Activated CD4-positive, alpha-beta T cell treated with anti-CD3 and anti-CD28 coated beads for 36 hours (primary cell): ENCODE data around the gene CRTC3. TPM values are rescaled to one million over a fixed set of nuclear protein-coding genes. Genes with fewer than 3 reads are reported as not detected.
"Not testable (repeated sequence)": the region's sequence is repeated elsewhere in the genome, so short reads cannot be mapped to it uniquely, and the experiment has no call there.

Source experiments
- ATAC-seq: fragments of 200-7000 bp; cut with Tn5 transposase; one replicate; pipeline ENCODE4 v1.10.0; 2021; ENCODE audit warnings: mild to moderate bottlenecking, moderate library complexity
- CTCF ChIA-PET: fragments of 350-600 bp; sonication (Branson Sonifier 250); formaldehyde crosslinking; loops from one replicate; lab custom pipeline; 2021; ENCODE audit warnings: antibody characterized with exemption; lab: Charles Lee
- POLR2A ChIA-PET: fragments of 350-600 bp; sonication (Branson Sonifier 250); formaldehyde crosslinking; loops from one replicate; lab custom pipeline; 2021; ENCODE audit warnings: antibody characterized with exemption, inconsistent platforms; lab: Charles Lee
- DNase-seq: peaks from one replicate; pipeline ENCODE4 v3.0.0-alpha.2; 2020
- H3K27ac Mint-ChIP-seq: one replicate; pipeline ENCODE4 v1.8.0; 2021; ENCODE audit warnings: mixed read lengths
- H3K27me3 Mint-ChIP-seq: one replicate; pipeline ENCODE4 v1.8.0; 2021; ENCODE audit warnings: mixed read lengths
- H3K36me3 Mint-ChIP-seq: one replicate; pipeline ENCODE4 v1.8.0; 2021; ENCODE audit warnings: low read depth, mixed read lengths
- H3K4me1 Mint-ChIP-seq: one replicate; pipeline ENCODE4 v1.8.0; 2021; ENCODE audit warnings: mixed read lengths
- H3K4me3 Mint-ChIP-seq: one replicate; pipeline ENCODE4 v1.8.0; 2021; ENCODE audit warnings: mild to moderate bottlenecking, moderate library complexity, mixed read lengths
- H3K9me3 Mint-ChIP-seq: one replicate; pipeline ENCODE4 v1.8.0; 2021; ENCODE audit warnings: low read depth, mixed read lengths
- intact Hi-C, 2 experiments: fragments of 100-400 bp; cut with DNase I in 1 of 2; cut with micrococcal nuclease in 1 of 2; formaldehyde crosslinking; loops; one replicate each; pipeline versions ENCODE4 v1.14.2 to v1.15.1; 2022 to 2024; cut with DNase I, micrococcal nuclease
- total RNA-seq, 2 experiments: library from RNA; stranded (reverse); gene quantifications; one replicate each; pipeline ENCODE4 v1.2.3, GENCODE V29; 2021

Gene CRTC3
- total RNA-seq, 2 experiments from 2014 or later = 32.4 to 36.2 TPM

DNA sequence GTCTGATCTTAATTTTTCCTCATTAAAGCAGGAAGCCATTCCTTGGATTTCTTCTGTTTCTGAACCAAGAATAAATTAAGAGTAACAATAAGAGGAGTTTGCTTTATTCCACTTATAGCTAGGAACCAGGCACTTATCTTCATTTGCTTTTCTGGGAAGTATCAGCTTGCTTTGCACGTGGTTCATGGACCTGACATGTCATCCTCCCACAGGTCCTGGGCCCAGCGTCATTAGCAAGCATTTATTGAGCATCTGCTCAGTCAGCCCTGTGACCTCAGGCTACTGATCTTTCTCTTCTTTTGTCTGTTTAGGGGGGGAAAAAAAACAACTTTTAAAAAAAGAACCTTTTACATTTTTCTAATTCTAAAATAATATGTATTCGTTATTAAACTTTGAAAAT is 34.7 kb upstream of the CRTC3 start:
- DNase-seq = no peak
- CTCF ChIA-PET = no interaction called here
- intact Hi-C loops = no loop called here
- peaks cover 15% of the 10 kb centered on the region for H3K4me1 Mint-ChIP-seq
- no peak overlapping the region for H3K27ac Mint-ChIP-seq
- POLR2A ChIA-PET = no interaction called here
- H3K4me3 Mint-ChIP-seq = no peak overlapping the region
- H3K27me3 Mint-ChIP-seq = no peaks in the 10 kb centered on the region
- peaks cover 73% of the 10 kb centered on the region for H3K36me3 Mint-ChIP-seq
- ATAC-seq = no peak
- no peaks in the 10 kb centered on the region for H3K9me3 Mint-ChIP-seq

DNA sequence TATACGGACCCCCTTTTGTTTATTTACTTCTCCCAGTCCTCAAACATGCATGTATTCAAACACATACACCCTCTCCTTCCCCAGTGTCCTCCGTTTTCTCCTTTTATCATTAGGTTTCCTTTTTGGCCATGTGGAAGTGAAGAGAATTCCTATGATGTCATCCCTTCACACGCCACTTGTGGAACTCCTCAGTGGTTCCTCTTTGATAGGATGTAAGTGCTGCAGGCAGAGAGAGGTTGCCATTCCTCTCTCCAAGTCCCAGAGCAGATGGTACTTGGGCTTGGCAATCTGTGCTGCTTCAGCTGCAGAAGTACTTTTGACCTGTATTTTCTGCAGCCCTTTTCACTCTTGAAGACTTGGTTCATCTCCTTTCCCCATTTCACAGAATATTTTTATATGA is 32.9 kb upstream of the CRTC3 start:
- intact Hi-C loops = no loop called here
- ChIA-PET CTCF (interaction anchor here (0.6 to 1.0 kb wide), 4 partner anchors 15 to 1252 kb away, joined by 3 to 5 read pairs (median 4); no protein-coding TSS in a partner anchor), POLR2A (interaction anchor here (1.8 kb wide), 1 partner anchor 15 kb away, joined by 4 read pairs; no protein-coding TSS in a partner anchor)
- H3K4me1 Mint-ChIP-seq = peaks cover 15% of the 10 kb centered on the region
- H3K9me3 Mint-ChIP-seq = no peaks in the 10 kb centered on the region
- DNase-seq (no peak), ATAC-seq (no peak)
- H3K36me3 Mint-ChIP-seq = peaks cover 65% of the 10 kb centered on the region
- no peaks in the 10 kb centered on the region for H3K27me3 Mint-ChIP-seq
- peak overlapping the region; percentile 26 for H3K27ac Mint-ChIP-seq
- no peak overlapping the region for H3K4me3 Mint-ChIP-seq

DNA sequence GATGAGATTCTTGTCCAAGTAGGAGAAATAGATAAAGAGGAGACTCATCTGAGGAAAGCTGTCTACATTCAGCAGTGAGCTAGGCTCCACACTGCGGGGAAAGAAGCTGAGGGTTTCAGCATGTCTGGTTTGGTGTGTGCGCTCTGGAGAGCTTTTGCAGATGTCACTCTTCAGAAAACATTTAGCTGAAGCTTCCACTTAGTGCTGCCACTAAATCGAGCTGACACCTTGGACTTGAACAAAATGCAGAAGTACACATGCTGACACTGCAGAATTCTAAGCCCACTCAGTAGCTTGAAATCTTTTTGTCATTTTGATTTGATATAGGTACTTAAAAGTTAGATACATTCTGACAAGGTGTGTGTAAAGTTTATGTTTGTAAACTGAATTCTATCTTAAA is 32.3 kb upstream of the CRTC3 start:
- ChIA-PET CTCF (interaction anchor here (0.6 to 1.0 kb wide), 4 partner anchors 15 to 221 kb away, joined by 3 to 5 read pairs (median 4); no protein-coding TSS in a partner anchor), POLR2A (interaction anchor here (0.6 to 1.8 kb wide), 3 partner anchors 15 to 211 kb away, joined by 3 to 4 read pairs (median 4); no protein-coding TSS in a partner anchor)
- no peaks in the 10 kb centered on the region for H3K9me3 Mint-ChIP-seq
- ATAC-seq (no peak), DNase-seq (no peak)
- no peak overlapping the region for H3K4me3 Mint-ChIP-seq
- no peak overlapping the region for H3K27ac Mint-ChIP-seq
- H3K4me1 Mint-ChIP-seq = peaks cover 15% of the 10 kb centered on the region
- intact Hi-C loops = no loop called here
- no peaks in the 10 kb centered on the region for H3K27me3 Mint-ChIP-seq
- peaks cover 65% of the 10 kb centered on the region for H3K36me3 Mint-ChIP-seq

DNA sequence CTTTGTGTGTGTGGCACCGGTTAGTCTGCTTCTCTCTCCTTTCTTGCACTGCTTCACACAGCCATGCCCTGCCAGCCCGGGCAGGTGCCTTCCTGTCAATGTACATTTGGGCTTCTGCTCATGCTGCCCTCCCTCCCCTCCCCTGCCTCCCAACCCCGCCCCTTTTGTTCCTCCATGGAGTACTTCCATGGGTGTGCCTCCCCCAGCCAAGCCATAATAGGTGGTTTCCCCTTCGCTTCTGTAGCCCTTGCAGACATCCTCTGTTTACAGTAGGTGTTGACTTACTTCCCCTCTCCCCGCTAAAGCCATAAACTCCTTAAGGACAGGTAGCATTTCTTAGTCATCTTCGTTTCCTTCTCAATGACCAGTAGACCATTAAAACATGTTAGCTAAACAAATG is 31.8 kb upstream of the CRTC3 start:
- ChIA-PET POLR2A (interaction anchor here (0.6 to 1.8 kb wide), 3 partner anchors 16 to 212 kb away, joined by 3 to 4 read pairs (median 4); no protein-coding TSS in a partner anchor), CTCF (interaction anchor here (0.6 to 1.2 kb wide), 6 partner anchors 15 to 220 kb away, joined by 3 to 6 read pairs (median 4); no protein-coding TSS in a partner anchor)
- Mint-ChIP-seq H3K27ac (no peak overlapping the region), H3K27me3 (no peaks in the 10 kb centered on the region), H3K36me3 (peaks cover 61% of the 10 kb centered on the region), H3K4me1 (peaks cover 15% of the 10 kb centered on the region), H3K9me3 (no peaks in the 10 kb centered on the region), H3K4me3 (no peak overlapping the region)
- intact Hi-C loops = no loop called here
- no peak for ATAC-seq
- no peak for DNase-seq

DNA sequence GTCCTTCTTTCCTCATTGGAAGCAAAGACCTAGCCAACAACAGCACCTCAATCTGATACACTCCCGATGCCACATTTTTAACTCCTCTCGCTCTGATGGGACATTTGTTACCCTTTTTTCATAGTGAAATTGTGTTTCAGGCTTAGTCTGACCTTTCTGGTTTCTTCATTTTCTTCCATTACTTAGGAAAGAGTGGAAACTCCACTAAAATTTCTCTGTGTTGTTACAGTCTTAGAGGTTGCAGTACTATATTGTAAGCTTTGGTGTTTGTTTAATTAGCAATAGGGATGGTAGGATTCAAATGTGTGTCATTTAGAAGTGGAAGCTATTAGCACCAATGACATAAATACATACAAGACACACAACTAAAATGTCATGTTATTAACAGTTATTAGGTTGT is 29.6 kb upstream of the CRTC3 start:
- intact Hi-C loops = no loop called here
- Mint-ChIP-seq H3K9me3 (no peaks in the 10 kb centered on the region), H3K27me3 (no peaks in the 10 kb centered on the region), H3K27ac (no peak overlapping the region), H3K4me1 (no peaks in the 10 kb centered on the region), H3K4me3 (no peak overlapping the region), H3K36me3 (peaks cover 44% of the 10 kb centered on the region)
- DNase-seq (no peak), ATAC-seq (no peak)
- POLR2A ChIA-PET = interaction anchor here (0.8 kb wide), 1 partner anchor 9 kb away, joined by 6 read pairs; no protein-coding TSS in a partner anchor
- CTCF ChIA-PET = interaction anchor here (0.7 to 1.7 kb wide), 7 partner anchors 11 to 207 kb away, joined by 3 to 9 read pairs (median 4); no protein-coding TSS in a partner anchor

DNA sequence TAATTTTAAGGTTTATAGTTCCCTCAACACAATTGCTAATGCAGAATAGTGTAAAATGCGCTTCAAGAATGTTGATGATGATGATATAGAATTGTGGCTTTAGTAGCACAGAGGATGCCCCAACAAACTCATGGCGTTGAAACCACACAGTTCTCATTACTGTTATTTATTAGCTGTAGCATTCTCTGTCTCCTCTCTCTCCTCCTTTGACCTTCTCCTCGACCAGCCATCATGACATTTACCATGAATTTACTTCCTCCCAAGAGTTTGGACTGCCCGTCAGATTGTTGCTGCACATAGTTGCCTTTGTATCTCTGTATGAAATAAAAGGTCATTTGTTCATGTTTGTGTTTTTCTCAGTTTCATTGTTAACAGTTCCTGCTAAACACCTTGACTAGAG is 27.8 kb upstream of the CRTC3 start:
- Mint-ChIP-seq H3K9me3 (no peaks in the 10 kb centered on the region), H3K4me3 (no peak overlapping the region), H3K27me3 (no peaks in the 10 kb centered on the region), H3K27ac (peak overlapping the region; percentile 3), H3K4me1 (no peaks in the 10 kb centered on the region), H3K36me3 (peaks cover 31% of the 10 kb centered on the region)
- ChIA-PET CTCF (interaction anchor here (0.7 kb wide), 1 partner anchor 433 kb away, joined by 3 read pairs; the partner anchor contains the start of gene UNC45A), POLR2A (no interaction called here)
- intact Hi-C loops = no loop called here
- no peak for DNase-seq
- no peak for ATAC-seq

DNA sequence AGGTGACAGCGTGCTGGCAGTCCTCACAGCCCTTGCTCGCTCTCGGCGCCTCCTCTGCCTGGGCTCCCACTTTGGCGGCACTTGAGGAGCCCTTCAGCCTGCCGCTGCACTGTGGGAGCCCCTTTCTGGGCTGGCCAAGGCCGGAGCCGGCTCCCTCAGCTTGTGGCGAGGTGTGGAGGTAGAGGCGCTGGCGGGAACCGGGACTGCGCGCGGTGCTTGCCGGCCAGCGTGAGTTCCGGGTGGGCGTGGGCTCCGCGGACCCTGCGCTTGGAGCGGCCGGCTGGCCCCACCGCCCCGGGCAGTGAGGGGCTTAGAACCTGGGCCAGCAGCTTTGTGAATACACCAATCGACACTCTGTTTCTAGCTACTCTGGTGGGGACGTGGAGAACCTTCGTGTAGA is 18.9 kb upstream of the CRTC3 start:
- ATAC-seq, H3K36me3 Mint-ChIP-seq, intact Hi-C loops, H3K27me3 Mint-ChIP-seq, H3K9me3 Mint-ChIP-seq, H3K4me3 Mint-ChIP-seq, H3K4me1 Mint-ChIP-seq, DNase-seq, POLR2A ChIA-PET: not testable (repeated sequence)
- CTCF ChIA-PET = interaction anchor here (1.1 to 2.9 kb wide), 3 partner anchors 12 to 191 kb away, joined by 3 to 9 read pairs (median 5); no protein-coding TSS in a partner anchor
- peak overlapping the region; percentile 37 for H3K27ac Mint-ChIP-seq

DNA sequence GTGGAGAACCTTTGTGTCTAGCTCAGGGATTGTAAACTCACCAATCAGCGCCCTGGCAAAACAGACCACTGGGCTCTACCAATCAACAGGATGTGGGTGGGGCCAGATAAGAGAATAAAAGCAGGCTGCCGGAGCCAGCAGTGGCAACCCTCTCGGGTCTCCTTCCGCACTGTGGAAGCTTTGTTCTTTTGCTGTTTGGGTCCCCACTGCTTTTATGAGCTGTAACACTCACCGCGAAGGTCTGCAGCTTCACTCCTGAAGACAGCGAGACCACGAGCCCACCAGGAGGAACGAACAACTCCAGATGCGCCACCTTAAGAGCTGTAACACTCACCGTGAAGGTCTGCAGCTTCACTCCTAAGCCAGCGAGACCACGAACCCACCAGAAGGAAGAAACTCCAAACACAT is 18.5 kb upstream of the CRTC3 start:
- Mint-ChIP-seq H3K27ac (peak overlapping the region; percentile 37), H3K4me3 (peak overlapping the region; percentile 55)
- H3K36me3 Mint-ChIP-seq, H3K4me1 Mint-ChIP-seq, intact Hi-C loops, H3K27me3 Mint-ChIP-seq, POLR2A ChIA-PET, H3K9me3 Mint-ChIP-seq: not testable (repeated sequence)
- CTCF ChIA-PET = interaction anchor here (2.9 kb wide), 1 partner anchor 191 kb away, joined by 9 read pairs; no protein-coding TSS in a partner anchor
- ATAC-seq (peak; percentile 33), DNase-seq (peak; percentile 32)

DNA sequence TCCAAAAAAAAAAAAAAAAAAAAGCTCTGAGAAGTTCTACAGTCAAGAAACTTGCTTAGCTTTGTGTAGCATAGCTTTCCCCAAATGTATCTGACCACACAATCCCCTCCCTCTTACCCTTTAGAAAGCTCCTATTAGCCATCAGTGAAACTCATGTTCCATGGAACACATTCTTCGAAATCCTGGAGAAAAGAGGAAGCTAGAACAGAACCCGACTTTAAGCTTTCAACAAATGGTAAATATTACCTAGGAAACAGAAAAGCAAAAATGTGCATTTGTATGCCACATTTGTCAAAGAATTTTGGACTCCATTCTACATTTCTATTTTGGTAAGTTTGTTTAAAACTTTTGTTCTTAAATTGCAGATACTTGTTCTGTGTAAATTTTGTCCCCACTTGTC is 17.4 kb upstream of the CRTC3 start:
- DNase-seq (no peak), ATAC-seq (no peak)
- H3K27me3 Mint-ChIP-seq = no peaks in the 10 kb centered on the region
- intact Hi-C loops = no loop called here
- POLR2A ChIA-PET = interaction anchor here (0.6 kb wide), 2 partner anchors 82 to 302 kb away, joined by 3 to 4 read pairs; no protein-coding TSS in a partner anchor
- no peaks in the 10 kb centered on the region for H3K9me3 Mint-ChIP-seq
- H3K4me3 Mint-ChIP-seq = no peak overlapping the region
- peaks cover 8% of the 10 kb centered on the region for H3K4me1 Mint-ChIP-seq
- H3K36me3 Mint-ChIP-seq = no peaks in the 10 kb centered on the region
- CTCF ChIA-PET = interaction anchor here (0.6 to 1.4 kb wide), 6 partner anchors 9 to 421 kb away, joined by 3 to 6 read pairs (median 3); no protein-coding TSS in a partner anchor
- no peak overlapping the region for H3K27ac Mint-ChIP-seq

DNA sequence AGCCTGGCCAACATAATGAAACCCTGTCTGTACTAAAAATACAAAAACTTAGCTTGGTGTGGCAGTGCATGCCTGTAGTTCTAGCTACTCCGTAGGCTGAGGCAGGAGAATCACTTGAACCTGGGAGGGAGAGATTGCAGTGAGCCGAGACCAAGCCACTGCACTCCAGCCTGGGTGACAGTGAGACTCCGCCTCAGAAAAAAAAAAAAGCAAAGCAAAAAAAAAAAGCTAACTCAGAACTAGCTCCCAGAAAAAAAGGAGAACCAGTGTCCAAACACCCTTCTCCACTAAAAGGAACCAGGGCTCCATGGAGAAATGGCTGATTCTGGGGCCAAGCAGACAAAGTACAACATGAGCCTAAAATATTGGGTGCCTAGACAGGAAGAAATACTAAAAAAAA is 16.7 kb upstream of the CRTC3 start:
- peaks cover 8% of the 10 kb centered on the region for H3K4me1 Mint-ChIP-seq
- intact Hi-C loops = no loop called here
- DNase-seq = no peak
- H3K4me3 Mint-ChIP-seq = no peak overlapping the region
- H3K27me3 Mint-ChIP-seq = no peaks in the 10 kb centered on the region
- ChIA-PET CTCF (interaction anchor here (0.9 to 1.5 kb wide), 3 partner anchors 16 to 90 kb away, joined by 3 to 5 read pairs (median 3); no protein-coding TSS in a partner anchor), POLR2A (no interaction called here)
- ATAC-seq = no peak
- no peaks in the 10 kb centered on the region for H3K9me3 Mint-ChIP-seq
- no peaks in the 10 kb centered on the region for H3K36me3 Mint-ChIP-seq
- no peak overlapping the region for H3K27ac Mint-ChIP-seq

DNA sequence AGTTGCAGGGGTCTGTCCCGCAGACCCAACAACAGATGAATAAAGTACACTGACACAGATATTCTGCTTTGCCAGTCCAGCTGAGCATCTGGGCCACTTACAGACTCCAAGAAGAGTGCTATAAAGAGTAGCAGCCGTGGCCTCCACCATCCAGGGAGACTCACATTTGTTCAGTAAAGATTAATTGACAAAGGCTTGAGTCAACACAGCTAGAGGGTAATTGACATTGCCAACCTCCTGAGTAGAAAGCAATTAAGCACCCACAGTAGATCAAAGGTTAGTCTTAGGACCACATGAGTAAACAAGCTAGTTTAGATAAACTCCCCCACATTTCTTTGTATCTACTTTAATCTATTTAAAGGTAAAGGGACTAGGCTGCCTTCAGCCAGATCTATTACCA is 16.3 kb upstream of the CRTC3 start:
- POLR2A ChIA-PET = no interaction called here
- intact Hi-C loops = no loop called here
- Mint-ChIP-seq H3K4me1 (peaks cover 8% of the 10 kb centered on the region), H3K4me3 (no peak overlapping the region), H3K36me3 (no peaks in the 10 kb centered on the region), H3K27ac (no peak overlapping the region), H3K9me3 (no peaks in the 10 kb centered on the region), H3K27me3 (no peaks in the 10 kb centered on the region)
- CTCF ChIA-PET = interaction anchor here (1.4 to 1.5 kb wide), 2 partner anchors 16 to 90 kb away, joined by 3 read pairs; no protein-coding TSS in a partner anchor
- DNase-seq = no peak
- ATAC-seq = no peak

DNA sequence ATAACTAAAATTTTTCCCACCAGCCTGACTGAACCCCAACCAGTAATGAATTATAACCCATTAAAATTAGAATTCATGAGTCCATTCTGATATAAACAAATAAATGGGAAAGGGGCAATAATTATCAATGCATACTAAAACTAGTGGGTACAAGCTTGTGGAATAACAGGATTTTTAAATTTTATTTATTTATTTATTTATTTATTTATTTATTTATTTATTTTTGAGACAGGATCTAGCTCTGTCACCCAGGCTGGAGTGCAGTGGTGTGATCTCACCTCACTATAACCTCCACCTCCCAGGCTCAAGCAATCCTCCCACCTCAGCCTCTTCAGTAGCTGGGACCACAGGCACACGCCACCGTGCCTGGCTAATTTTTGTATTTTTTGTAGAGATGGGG is 15.8 kb upstream of the CRTC3 start:
- H3K27ac Mint-ChIP-seq, H3K4me3 Mint-ChIP-seq, intact Hi-C loops, H3K4me1 Mint-ChIP-seq, H3K36me3 Mint-ChIP-seq, POLR2A ChIA-PET, H3K27me3 Mint-ChIP-seq, H3K9me3 Mint-ChIP-seq, DNase-seq, ATAC-seq: not testable (repeated sequence)
- CTCF ChIA-PET = interaction anchor here (1.5 kb wide), 1 partner anchor 17 kb away, joined by 3 read pairs; no protein-coding TSS in a partner anchor
